PFSK-1 (cell line): ENCODE data around the gene ANKFN1.

Source experiments
- FOXP2 ChIP-seq: optimal IDR thresholded peaks from 2 replicates; pipeline ENCODE3; 2011; ENCODE audit warnings: borderline replicate concordance, control low read depth, inconsistent platforms; ENCODE audit not compliant: insufficient read depth; ENCODE audit errors: extremely low read length, extremely low read depth
- POLR2AphosphoS5 ChIP-seq: IDR thresholded peaks from 2 replicates; pipeline ENCODE4 v1.6.1; 2012; ENCODE audit warnings: low read depth, mild to moderate bottlenecking, control low read depth, low read length, moderate library complexity
- SIN3A ChIP-seq: IDR thresholded peaks from 2 replicates; pipeline ENCODE4 v1.6.1; 2012; ENCODE audit warnings: mild to moderate bottlenecking, low read length, moderate library complexity, borderline replicate concordance; ENCODE audit not compliant: insufficient read depth
- TAF1 ChIP-seq: IDR thresholded peaks from 2 replicates; pipeline ENCODE4 v1.6.1; 2012; ENCODE audit warnings: low read length, control low read depth, borderline replicate concordance; ENCODE audit not compliant: insufficient read depth
- TF ChIP-seq, protein P1 (sequence below), 2 experiments: IDR thresholded peaks; 2 replicates each; pipeline versions ENCODE4 v1.6.1 to v1.8.0; 2011 to 2012; ENCODE audit warnings: low read depth in 2 of 2, low read length in 2 of 2, control low read depth in 1 of 2, inconsistent platforms in 1 of 2, mild to moderate bottlenecking in 1 of 2, moderate library complexity in 1 of 2; ENCODE audit not compliant: insufficient read depth in 1 of 2

The ANKFN1 gene

DNA sequence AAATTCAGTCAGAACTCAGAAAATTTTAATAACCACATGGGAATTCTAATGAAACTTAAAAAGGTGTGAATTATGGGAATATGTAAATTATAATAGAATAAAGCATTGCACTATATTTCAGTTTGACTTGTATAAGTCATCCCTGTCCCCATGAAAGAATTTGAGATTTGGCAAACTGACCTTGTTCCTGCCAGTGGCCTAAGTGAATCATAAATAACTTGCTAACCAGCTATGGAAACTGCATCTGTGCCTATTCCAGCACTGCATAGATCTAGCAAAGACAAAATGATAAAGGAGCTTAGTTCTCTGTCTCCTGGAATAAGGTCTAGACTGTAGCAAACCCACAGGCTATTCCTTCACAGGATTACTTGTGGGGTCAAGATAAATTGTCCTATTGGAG, 333.5 kb downstream of the ANKFN1 start:
- no peak for TF ChIP-seq POLR2AphosphoS5
- TF ChIP-seq TAF1 = no peak
- TF ChIP-seq, protein P1, sequence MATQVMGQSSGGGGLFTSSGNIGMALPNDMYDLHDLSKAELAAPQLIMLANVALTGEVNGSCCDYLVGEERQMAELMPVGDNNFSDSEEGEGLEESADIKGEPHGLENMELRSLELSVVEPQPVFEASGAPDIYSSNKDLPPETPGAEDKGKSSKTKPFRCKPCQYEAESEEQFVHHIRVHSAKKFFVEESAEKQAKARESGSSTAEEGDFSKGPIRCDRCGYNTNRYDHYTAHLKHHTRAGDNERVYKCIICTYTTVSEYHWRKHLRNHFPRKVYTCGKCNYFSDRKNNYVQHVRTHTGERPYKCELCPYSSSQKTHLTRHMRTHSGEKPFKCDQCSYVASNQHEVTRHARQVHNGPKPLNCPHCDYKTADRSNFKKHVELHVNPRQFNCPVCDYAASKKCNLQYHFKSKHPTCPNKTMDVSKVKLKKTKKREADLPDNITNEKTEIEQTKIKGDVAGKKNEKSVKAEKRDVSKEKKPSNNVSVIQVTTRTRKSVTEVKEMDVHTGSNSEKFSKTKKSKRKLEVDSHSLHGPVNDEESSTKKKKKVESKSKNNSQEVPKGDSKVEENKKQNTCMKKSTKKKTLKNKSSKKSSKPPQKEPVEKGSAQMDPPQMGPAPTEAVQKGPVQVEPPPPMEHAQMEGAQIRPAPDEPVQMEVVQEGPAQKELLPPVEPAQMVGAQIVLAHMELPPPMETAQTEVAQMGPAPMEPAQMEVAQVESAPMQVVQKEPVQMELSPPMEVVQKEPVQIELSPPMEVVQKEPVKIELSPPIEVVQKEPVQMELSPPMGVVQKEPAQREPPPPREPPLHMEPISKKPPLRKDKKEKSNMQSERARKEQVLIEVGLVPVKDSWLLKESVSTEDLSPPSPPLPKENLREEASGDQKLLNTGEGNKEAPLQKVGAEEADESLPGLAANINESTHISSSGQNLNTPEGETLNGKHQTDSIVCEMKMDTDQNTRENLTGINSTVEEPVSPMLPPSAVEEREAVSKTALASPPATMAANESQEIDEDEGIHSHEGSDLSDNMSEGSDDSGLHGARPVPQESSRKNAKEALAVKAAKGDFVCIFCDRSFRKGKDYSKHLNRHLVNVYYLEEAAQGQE (IDR thresholded peaks at IDR 0.05; ENCODE audit: insufficient read depth in 1 of 2, low read depth in 2 of 2, low read length in 2 of 2) = no peak
- TF ChIP-seq FOXP2 = no peak
- no peak for TF ChIP-seq SIN3A

DNA sequence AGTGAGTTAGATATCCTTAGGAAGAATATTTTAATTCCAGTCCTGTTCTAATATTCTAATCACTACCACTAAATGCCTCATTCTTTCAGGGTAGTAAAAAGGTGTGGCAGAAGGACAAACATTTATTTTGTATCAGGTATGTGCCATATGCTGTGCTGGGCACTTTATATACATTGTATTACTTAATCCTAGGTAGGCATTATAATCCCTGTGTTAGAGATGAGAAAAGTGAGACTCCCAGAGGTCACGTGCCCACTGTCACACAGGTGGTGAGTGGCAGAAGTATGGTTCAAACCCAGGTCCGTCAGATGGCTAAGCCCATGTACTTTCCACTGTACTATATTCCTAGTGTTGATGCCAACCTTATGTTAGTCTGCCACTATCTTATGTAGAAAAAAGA, 335.5 kb downstream of the ANKFN1 start:
- TF ChIP-seq FOXP2 = no peak
- TF ChIP-seq TAF1 = no peak
- no peak for TF ChIP-seq POLR2AphosphoS5
- TF ChIP-seq SIN3A = no peak
- TF ChIP-seq, protein P1 (IDR thresholded peaks at IDR 0.05; ENCODE audit: insufficient read depth in 1 of 2, low read depth in 2 of 2, low read length in 2 of 2) = no peak

DNA sequence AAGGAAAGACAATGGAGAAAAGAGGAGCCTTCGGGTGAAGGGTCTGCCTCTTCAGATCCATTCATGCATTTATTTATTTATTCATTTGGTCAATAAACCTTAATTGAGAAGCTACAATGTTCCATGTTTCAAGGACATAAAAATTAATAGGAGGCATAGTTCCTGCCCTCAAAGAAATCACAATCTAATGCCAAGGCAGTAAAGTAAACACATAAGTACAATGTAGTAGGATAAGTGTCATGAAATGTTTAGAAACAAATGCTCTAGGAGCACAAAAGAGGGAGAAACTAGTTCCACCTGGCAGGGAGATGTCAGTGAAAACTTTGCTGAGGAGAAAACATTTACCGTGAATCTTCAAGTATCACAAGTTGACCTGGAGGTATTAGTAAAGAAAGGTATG, 336.7 kb downstream of the ANKFN1 start:
- TF ChIP-seq POLR2AphosphoS5 (no peak), TAF1 (no peak), SIN3A (no peak), FOXP2 (no peak)
- TF ChIP-seq, protein P1 (IDR thresholded peaks at IDR 0.05; ENCODE audit: insufficient read depth in 1 of 2, low read depth in 2 of 2, low read length in 2 of 2) = no peak

DNA sequence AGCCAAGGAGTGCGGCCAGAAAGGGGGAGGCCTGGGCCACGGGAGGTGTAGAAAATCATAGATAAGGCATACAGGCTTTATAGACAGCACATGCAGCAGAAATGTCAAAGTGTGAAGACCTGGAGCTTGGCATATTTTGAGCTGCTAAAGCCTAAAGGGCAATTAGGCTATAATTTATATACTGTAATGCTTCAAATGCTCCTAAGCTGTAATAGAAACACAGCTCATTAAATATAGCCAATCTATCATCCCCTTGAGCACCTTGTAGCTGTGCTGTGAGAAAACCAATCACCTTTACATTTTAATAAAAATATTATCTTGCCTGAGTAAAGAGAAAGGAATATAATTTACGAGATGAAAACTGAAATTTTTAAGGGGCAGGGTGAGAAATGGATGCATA, 342.3 kb downstream of the ANKFN1 start:
- TF ChIP-seq SIN3A = no peak
- no peak for TF ChIP-seq TAF1

DNA sequence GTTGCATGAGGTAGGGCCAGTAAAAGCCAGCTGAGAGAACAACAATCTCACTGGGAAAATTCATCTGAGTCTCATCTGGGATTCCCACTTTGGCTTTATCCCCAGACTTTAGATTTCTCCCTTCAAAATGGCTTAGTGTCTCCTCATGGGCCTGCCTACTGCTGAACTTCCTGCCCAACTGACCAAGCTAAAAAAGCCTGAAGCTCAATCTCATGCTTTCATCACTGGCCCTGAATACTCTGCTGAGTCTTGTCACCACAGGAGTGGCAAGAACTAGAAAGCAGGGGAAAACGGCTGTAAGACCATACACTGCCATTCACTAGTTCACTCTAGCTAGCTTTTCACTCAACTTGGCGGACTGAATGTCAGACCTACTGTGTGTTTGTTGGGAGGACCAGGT, 343.9 kb downstream of the ANKFN1 start:
- TF ChIP-seq SIN3A (no peak), POLR2AphosphoS5 (no peak), TAF1 (no peak), FOXP2 (no peak)
- TF ChIP-seq, protein P1 (IDR thresholded peaks at IDR 0.05; ENCODE audit: insufficient read depth in 1 of 2, low read depth in 2 of 2, low read length in 2 of 2) = no peak
